Measurements from ENCODE around the gene USP17L20.
"Not testable (repeated sequence)": the region's sequence is repeated elsewhere in the genome, so short reads cannot be mapped to it uniquely, and the experiment has no call there.

The USP17L20 gene, protein sequence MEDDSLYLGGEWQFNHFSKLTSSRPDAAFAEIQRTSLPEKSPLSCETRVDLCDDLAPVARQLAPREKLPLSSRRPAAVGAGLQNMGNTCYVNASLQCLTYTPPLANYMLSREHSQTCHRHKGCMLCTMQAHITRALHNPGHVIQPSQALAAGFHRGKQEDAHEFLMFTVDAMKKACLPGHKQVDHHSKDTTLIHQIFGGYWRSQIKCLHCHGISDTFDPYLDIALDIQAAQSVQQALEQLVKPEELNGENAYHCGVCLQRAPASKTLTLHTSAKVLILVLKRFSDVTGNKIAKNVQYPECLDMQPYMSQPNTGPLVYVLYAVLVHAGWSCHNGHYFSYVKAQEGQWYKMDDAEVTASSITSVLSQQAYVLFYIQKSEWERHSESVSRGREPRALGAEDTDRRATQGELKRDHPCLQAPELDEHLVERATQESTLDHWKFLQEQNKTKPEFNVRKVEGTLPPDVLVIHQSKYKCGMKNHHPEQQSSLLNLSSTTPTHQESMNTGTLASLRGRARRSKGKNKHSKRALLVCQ

DNA sequence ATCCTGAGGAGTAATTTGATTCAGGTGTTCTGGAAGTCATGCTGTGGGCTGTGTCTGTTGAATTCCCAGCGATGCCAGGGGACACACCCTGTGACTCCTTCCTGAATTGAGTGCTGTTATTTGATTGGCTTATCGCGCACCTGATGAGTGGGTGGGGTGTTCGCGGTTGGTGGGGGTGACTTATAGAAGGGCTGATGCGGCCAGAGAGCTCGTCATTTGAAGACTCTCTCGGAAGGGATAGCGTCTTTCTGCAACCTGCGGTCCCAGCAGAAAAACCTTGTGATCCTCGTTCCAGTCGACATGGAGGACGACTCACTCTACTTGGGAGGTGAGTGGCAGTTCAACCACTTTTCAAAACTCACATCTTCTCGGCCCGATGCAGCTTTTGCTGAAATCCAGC, at the start of gene USP17L20:
TSS of gene USP17L20 (plus strand) at position 301 of the 400 bp plus-strand sequence. CDS start at position 301, 0 bp downstream.
- not testable (repeated sequence) for DNase-seq (ENCODE audit: low read depth in 1 of 2, low spot score in 1 of 2)

DNA sequence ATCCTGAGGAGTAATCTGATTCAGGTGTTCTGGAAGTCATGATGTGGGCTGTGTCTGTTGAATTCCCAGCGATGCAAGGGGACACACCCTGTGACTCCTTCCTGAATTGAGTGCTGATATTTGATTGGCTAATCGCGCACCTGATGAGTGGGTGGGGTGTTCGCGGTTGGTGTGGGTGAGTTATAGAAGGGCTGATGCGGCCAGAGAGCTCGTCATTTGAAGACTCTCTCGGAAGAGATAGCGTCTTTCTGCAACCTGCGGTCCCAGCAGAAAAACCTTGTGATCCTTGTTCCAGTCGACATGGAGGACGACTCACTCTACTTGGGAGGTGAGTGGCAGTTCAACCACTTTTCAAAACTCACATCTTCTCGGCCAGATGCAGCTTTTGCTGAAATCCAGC, 47.6 kb upstream of the USP17L20 start, which contains the start of gene USP17L10:
TSS of gene USP17L10 (plus strand) at position 301 of the 400 bp plus-strand sequence. CDS start at position 301, 0 bp downstream.
- DNase-seq (ENCODE audit: low read depth in 1 of 2, low spot score in 1 of 2): not testable (repeated sequence)

DNA sequence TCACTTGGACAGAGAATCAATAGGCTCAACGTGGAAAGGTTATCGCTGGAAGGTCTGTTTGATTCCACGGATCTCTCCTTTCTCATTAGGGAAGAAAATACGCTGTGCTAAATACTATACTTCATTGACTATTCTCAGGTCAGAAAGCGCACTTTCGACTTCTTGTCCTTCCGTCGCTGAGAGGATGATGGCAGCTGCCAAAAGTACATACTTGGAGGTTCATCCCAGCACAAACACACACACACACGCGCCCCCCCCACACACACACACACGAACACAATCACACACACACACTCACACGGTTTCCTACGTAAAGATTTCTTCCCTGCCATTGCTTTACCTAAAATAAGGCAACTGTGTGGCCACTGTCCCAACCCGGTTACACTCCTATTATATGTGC, 43.2 kb upstream of the USP17L20 start:
- DNase-seq (ENCODE audit: low read depth in 1 of 2, low spot score in 1 of 2): not testable (repeated sequence)

DNA sequence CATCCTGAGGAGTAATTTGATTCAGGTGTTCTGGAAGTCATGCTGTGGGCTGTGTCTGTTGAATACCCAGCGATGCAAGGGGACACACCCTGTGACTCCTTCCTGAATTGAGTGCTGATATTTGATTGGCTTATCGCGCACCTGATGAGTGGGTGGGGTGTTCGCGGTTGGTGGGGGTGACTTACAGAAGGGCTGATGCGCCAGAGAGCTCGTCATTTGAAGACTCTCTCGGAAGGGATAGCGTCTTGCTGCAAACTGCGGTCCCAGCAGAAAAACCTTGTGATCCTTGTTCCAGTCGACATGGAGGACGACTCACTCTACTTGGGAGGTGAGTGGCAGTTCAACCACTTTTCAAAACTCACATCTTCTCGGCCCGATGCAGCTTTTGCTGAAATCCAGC, 42.8 kb upstream of the USP17L20 start, which contains the start of gene USP17L11:
TSS of gene USP17L11 (plus strand) at position 301 of the 400 bp plus-strand sequence. CDS start at position 301, 0 bp downstream.
- DNase-seq (ENCODE audit: low read depth in 1 of 2, low spot score in 1 of 2): not testable (repeated sequence)

DNA sequence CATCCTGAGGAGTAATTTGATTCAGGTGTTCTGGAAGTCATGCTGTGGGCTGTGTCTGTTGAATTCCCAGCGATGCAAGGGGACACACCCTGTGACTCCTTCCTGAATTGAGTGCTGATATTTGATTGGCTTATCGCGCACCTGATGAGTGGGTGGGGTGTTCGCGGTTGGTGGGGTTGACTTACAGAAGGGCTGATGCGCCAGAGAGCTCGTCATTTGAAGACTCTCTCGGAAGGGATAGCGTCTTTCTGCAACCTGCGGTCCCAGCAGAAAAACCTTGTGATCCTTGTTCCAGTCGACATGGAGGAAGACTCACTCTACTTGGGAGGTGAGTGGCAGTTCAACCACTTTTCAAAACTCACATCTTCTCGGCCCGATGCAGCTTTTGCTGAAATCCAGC, 38.1 kb upstream of the USP17L20 start, which contains the start of gene USP17L12:
TSS of gene USP17L12 (plus strand) at position 301 of the 400 bp plus-strand sequence. CDS start at position 301, 0 bp downstream.
- DNase-seq (ENCODE audit: low read depth in 1 of 2, low spot score in 1 of 2): not testable (repeated sequence)

DNA sequence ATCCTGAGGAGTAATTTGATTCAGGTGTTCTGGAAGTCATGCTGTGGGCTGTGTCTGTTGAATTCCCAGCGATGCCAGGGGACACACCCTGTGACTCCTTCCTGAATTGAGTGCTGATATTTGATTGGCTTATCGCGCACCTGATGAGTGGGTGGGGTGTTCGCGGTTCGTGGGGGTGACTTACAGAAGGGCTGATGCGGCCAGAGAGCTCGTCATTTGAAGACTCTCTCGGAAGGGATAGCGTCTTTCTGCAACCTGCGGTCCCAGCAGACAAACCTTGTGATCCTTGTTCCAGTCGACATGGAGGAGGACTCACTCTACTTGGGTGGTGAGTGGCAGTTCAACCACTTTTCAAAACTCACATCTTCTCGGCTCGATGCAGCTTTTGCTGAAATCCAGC, 33.3 kb upstream of the USP17L20 start, which contains the start of gene USP17L13:
TSS of gene USP17L13 (plus strand) at position 301 of the 400 bp plus-strand sequence. CDS start at position 301, 0 bp downstream.
- DNase-seq (ENCODE audit: low read depth in 1 of 2, low spot score in 1 of 2): not testable (repeated sequence)

DNA sequence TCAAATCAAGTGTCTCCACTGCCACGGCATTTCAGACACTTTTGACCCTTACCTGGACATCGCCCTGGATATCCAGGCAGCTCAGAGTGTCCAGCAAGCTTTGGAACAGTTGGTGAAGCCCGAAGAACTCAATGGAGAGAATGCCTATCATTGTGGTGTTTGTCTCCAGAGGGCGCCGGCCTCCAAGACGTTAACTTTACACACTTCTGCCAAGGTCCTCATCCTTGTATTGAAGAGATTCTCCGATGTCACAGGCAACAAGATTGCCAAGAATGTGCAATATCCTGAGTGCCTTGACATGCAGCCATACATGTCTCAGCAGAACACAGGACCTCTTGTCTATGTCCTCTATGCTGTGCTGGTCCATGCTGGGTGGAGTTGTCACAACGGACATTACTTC, 27.7 kb upstream of the USP17L20 start:
- not testable (repeated sequence) for DNase-seq (ENCODE audit: low read depth in 1 of 2, low spot score in 1 of 2)

DNA sequence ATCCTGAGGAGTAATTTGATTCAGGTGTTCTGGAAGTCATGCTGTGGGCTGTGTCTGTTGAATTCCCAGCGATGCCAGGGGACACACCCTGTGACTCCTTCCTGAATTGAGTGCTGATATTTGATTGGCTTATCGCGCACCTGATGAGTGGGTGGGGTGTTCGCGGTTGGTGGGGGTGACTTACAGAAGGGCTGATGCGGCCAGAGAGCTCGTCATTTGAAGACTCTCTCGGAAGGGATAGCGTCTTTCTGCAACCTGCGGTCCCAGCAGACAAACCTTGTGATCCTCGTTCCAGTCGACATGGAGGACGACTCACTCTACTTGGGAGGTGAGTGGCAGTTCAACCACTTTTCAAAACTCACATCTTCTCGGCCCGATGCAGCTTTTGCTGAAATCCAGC, 23.8 kb upstream of the USP17L20 start, which contains the start of gene USP17L15:
TSS of gene USP17L15 (plus strand) at position 301 of the 400 bp plus-strand sequence. CDS start at position 301, 0 bp downstream.
- DNase-seq (ENCODE audit: low read depth in 1 of 2, low spot score in 1 of 2): not testable (repeated sequence)

DNA sequence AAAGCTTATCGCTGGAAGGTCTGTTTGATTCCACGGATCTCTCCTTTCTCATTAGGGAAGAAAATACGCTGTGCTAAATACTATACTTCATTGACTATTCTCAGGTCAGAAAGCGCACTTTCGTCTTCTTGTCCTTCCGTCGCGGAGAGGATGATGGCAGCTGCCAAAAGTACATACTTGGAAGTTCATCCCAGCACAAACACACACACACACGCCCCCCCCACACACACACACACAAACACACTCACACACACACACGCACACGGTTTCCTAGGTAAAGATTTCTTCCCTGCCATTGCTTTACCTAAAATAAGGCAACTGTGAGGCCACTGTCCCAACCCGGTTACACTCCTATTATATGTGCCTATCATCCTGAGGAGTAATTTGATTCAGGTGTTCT, 19.5 kb upstream of the USP17L20 start:
- DNase-seq (ENCODE audit: low read depth in 1 of 2, low spot score in 1 of 2): not testable (repeated sequence)

DNA sequence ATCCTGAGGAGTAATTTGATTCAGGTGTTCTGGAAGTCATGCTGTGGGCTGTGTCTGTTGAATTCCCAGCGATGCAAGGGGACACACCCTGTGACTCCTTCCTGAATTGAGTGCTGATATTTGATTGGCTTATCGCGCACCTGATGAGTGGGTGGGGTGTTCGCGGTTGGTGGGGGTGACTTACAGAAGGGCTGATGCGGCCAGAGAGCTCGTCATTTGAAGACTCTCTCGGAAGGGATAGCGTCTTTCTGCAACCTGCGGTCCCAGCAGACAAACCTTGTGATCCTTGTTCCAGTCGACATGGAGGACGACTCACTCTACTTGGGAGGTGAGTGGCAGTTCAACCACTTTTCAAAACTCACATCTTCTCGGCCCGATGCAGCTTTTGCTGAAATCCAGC, 14.3 kb upstream of the USP17L20 start, which contains the start of gene USP17L17:
TSS of gene USP17L17 (plus strand) at position 301 of the 400 bp plus-strand sequence. CDS start at position 301, 0 bp downstream.
- DNase-seq (ENCODE audit: low read depth in 1 of 2, low spot score in 1 of 2): not testable (repeated sequence)

DNA sequence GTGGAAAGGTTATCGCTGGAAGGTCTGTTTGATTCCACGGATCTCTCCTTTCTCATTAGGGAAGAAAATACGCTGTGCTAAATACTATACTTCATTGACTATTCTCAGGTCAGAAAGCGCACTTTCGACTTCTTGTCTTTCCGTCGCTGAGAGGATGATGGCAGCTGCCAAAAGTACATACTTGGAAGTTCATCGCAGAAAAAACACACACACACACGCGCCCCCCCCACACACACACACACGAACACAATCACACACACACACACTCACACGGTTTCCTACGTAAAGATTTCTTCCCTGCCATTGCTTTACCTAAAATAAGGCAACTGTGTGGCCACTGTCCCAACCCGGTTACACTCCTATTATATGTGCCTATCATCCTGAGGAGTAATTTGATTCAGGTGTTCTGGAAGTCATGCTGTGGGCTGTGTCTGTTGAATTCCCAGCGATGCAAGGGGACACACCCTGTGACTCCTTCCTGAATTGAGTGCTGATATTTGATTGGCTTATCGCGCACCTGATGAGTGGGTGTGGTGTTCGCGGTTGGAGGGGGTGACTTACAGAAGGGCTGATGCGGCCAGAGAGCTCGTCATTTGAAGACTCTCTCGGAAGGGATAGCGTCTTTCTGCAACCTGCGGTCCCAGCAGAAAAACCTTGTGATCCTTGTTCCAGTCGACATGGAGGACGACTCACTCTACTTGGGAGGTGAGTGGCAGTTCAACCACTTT, 9.8 kb upstream of the USP17L20 start, which contains the start of gene USP17L18:
TSS of gene USP17L18 (plus strand) at position 678 of the 728 bp plus-strand sequence. CDS start at position 678, 0 bp downstream.
- peak in 1 of 2 donors; percentile 0 for DNase-seq (ENCODE audit: low read depth in 1 of 2, low spot score in 1 of 2)

DNA sequence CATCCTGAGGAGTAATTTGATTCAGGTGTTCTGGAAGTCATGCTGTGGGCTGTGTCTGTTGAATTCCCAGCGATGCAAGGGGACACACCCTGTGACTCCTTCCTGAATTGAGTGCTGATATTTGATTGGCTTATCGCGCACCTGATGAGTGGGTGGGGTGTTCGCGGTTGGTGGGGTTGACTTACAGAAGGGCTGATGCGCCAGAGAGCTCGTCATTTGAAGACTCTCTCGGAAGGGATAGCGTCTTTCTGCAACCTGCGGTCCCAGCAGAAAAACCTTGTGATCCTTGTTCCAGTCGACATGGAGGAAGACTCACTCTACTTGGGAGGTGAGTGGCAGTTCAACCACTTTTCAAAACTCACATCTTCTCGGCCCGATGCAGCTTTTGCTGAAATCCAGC, 4.8 kb upstream of the USP17L20 start, which contains the start of gene USP17L19:
TSS of gene USP17L19 (plus strand) at position 301 of the 400 bp plus-strand sequence. CDS start at position 301, 0 bp downstream.
- not testable (repeated sequence) for DNase-seq (ENCODE audit: low read depth in 1 of 2, low spot score in 1 of 2)

DNA sequence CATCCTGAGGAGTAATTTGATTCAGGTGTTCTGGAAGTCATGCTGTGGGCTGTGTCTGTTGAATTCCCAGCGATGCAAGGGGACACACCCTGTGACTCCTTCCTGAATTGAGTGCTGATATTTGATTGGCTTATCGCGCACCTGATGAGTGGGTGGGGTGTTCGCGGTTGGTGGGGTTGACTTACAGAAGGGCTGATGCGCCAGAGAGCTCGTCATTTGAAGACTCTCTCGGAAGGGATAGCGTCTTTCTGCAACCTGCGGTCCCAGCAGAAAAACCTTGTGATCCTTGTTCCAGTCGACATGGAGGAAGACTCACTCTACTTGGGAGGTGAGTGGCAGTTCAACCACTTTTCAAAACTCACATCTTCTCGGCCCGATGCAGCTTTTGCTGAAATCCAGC, 4.6 kb downstream of the USP17L20 start, which contains the start of gene USP17L21:
TSS of gene USP17L21 (plus strand) at position 301 of the 400 bp plus-strand sequence. CDS start at position 301, 0 bp downstream.
- DNase-seq (ENCODE audit: low read depth in 1 of 2, low spot score in 1 of 2): not testable (repeated sequence)

DNA sequence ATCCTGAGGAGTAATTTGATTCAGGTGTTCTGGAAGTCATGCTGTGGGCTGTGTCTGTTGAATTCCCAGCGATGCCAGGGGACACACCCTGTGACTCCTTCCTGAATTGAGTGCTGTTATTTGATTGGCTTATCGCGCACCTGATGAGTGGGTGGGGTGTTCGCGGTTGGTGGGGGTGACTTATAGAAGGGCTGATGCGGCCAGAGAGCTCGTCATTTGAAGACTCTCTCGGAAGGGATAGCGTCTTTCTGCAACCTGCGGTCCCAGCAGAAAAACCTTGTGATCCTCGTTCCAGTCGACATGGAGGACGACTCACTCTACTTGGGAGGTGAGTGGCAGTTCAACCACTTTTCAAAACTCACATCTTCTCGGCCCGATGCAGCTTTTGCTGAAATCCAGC, 9.4 kb downstream of the USP17L20 start, which contains the start of gene USP17L22:
TSS of gene USP17L22 (plus strand) at position 301 of the 400 bp plus-strand sequence. CDS start at position 301, 0 bp downstream.
- DNase-seq (ENCODE audit: low read depth in 1 of 2, low spot score in 1 of 2): not testable (repeated sequence)

DNA sequence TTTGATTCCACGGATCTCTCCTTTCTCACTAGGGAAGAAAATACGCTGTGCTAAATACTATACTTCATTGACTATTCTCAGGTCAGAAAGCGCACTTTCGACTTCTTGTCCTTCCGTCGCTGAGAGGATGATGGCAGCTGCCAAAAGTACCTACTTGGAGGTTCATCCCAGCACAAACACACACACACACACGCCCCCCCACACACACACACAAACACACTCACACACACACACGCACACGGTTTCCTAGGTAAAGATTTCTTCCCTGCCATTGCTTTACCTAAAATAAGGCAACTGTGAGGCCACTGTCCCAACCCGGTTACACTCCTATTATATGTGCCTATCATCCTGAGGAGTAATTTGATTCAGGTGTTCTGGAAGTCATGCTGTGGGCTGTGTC, 13.8 kb downstream of the USP17L20 start:
- DNase-seq (ENCODE audit: low read depth in 1 of 2, low spot score in 1 of 2): peak in 1 of 2 donors; percentile 1
